M059J (cell line): ENCODE measurements around the gene GRPEL1. TPM values are rescaled to one million over a fixed set of nuclear protein-coding genes. Genes with fewer than 3 reads are reported as not detected.
"Not testable (repeated sequence)": the region's sequence is repeated elsewhere in the genome, so short reads cannot be mapped to it uniquely, and the experiment has no call there.

ENCODE experiments used
- DNase-seq: peaks from one replicate; pipeline ENCODE4 v3.0.0-alpha.2; 2012; ENCODE audit warnings: low read depth
- total RNA-seq: library from RNA; depleted of rRNA; stranded (reverse); fragments of >200 nt; shearing (Covaris generic); gene quantifications from 2 replicates; pipeline ENCODE4 v1.2.3, GENCODE V29; 2014

Gene GRPEL1
- total RNA-seq, 1 experiment from 2014 or later, result 52.5 TPM

GRCh38 chr4:7092026-7092425, 24.2 kb upstream of the GRPEL1 start:
- DNase-seq, result no peak

- no peak for DNase-seq
These were observed 21.5 kb upstream of the GRPEL1 start for GRCh38 chr4:7089213-7089986.

- no peak for DNase-seq
These were observed 19.2 kb upstream of the GRPEL1 start for GRCh38 chr4:7087036-7087435.

- no peak for DNase-seq
These were observed 18.5 kb upstream of the GRPEL1 start for GRCh38 chr4:7086384-7086783.

- not testable (repeated sequence) for DNase-seq
These were observed 16.7 kb upstream of the GRPEL1 start for GRCh38 chr4:7084564-7084961.

- DNase-seq, result no peak
These were observed 16.0 kb upstream of the GRPEL1 start for GRCh38 chr4:7083597-7084563.

- peak; percentile 23 for DNase-seq
These were observed 12.0 kb upstream of the GRPEL1 start for GRCh38 chr4:7079909-7080308.

GRCh38 chr4:7079483-7079882, 11.6 kb upstream of the GRPEL1 start:
- not testable (repeated sequence) for DNase-seq

GRCh38 chr4:7078025-7078424, 10.2 kb upstream of the GRPEL1 start:
- no peak for DNase-seq

- no peak for DNase-seq
These were observed 9.5 kb upstream of the GRPEL1 start for GRCh38 chr4:7077371-7077770.

GRCh38 chr4:7076696-7077082, 8.8 kb upstream of the GRPEL1 start:
- DNase-seq, result no peak

- DNase-seq, result peak; percentile 82
These were observed 8.3 kb upstream of the GRPEL1 start for GRCh38 chr4:7075962-7076695.

GRCh38 chr4:7074426-7074825, 6.6 kb upstream of the GRPEL1 start:
- DNase-seq, result peak; percentile 82

- DNase-seq, result peak; percentile 68
These were observed 5.9 kb upstream of the GRPEL1 start for GRCh38 chr4:7073526-7074390.

GRCh38 chr4:7073059-7073458, 5.2 kb upstream of the GRPEL1 start:
- DNase-seq, result no peak

GRCh38 chr4:7070729-7071511, 3.1 kb upstream of the GRPEL1 start:
- peak; percentile 65 for DNase-seq

GRCh38 chr4:7068883-7069282, 1.0 kb upstream of the GRPEL1 start:
- peak; percentile 18 for DNase-seq

GRCh38 chr4:7068279-7068842, 497 bp upstream of the GRPEL1 start:
- DNase-seq, result no peak

GRCh38 chr4:7067126-7067451, 775 bp downstream of the GRPEL1 start:
- DNase-seq, result no peak

GRCh38 chr4:7066493-7066892, 1.4 kb downstream of the GRPEL1 start:
- no peak for DNase-seq
